CD4-positive, CD25-positive, alpha-beta regulatory T cell (primary cell): ENCODE data around the gene CDON. TPM values are rescaled to one million over a fixed set of nuclear protein-coding genes. Genes with fewer than 3 reads are reported as not detected.
A peak's percentile ranks its signal among the peaks of the same experiment; 100 is the strongest.
"Not testable (repeated sequence)": the region's sequence is repeated elsewhere in the genome, so short reads cannot be mapped to it uniquely, and the experiment has no call there.

Experiments
- ATAC-seq, 2 donors: fragments of 150-1000 bp; cut with Tn5 transposase; one replicate each; pipeline ENCODE4 v1.10.0; 2021; ENCODE audit warnings: low read depth in 2 of 2, moderate number of reproducible peaks in 2 of 2, moderate library complexity in 1 of 2
- DNase-seq, 3 donors: peaks; one replicate each; pipeline versions ENCODE4 v3.0.0 to v3.0.0-alpha.2; 2012 to 2022; ENCODE audit warnings: mixed read lengths in 1 of 3
- H3K27ac ChIP-seq: one replicate; pipeline ENCODE4 v1.7.0; 2013; ENCODE audit warnings: mild to moderate bottlenecking, low read length; ENCODE audit not compliant: insufficient read depth, poor library complexity, severe bottlenecking
- H3K27me3 ChIP-seq: one replicate; pipeline ENCODE4 v1.7.0; 2013; ENCODE audit warnings: low read length; ENCODE audit not compliant: control insufficient read depth, insufficient read depth
- H3K36me3 ChIP-seq: one replicate; pipeline ENCODE4 v1.7.0; 2013; ENCODE audit warnings: mild to moderate bottlenecking, low read length, moderate library complexity; ENCODE audit not compliant: control insufficient read depth, insufficient read depth
- H3K4me1 ChIP-seq: 2 replicates; pipeline ENCODE4 v1.7.0; 2013; ENCODE audit warnings: mild to moderate bottlenecking, low read length; ENCODE audit not compliant: insufficient read depth, control insufficient read depth, poor library complexity, severe bottlenecking
- H3K4me3 ChIP-seq: one replicate; pipeline ENCODE4 v1.7.0; 2013; ENCODE audit warnings: low read depth, mild to moderate bottlenecking, low read length, moderate library complexity
- H3K9me3 ChIP-seq, 2 experiments: 1 replicate in 1 of 2; 2 replicates in 1 of 2; pipeline ENCODE4 v1.7.0; 2013; ENCODE audit warnings: low read length in 2 of 2, mild to moderate bottlenecking in 1 of 2, moderate library complexity in 1 of 2; ENCODE audit not compliant: control insufficient read depth in 2 of 2
- H3K27ac Mint-ChIP-seq, 3 donors: one replicate each; pipeline ENCODE4 v1.8.0; 2020 to 2022; ENCODE audit warnings: mild to moderate bottlenecking in 3 of 3, mixed read lengths in 3 of 3, moderate library complexity in 2 of 3
- H3K27me3 Mint-ChIP-seq: one replicate; pipeline ENCODE4 v1.8.0; 2022; ENCODE audit warnings: mild to moderate bottlenecking, mixed read lengths
- H3K36me3 Mint-ChIP-seq: one replicate; pipeline ENCODE4 v1.8.0; 2020; ENCODE audit warnings: mixed read lengths
- H3K4me1 Mint-ChIP-seq, 4 donors: one replicate each; pipeline ENCODE4 v1.8.0; 2020 to 2022; ENCODE audit warnings: mixed read lengths in 4 of 4, mild to moderate bottlenecking in 1 of 4
- H3K4me3 Mint-ChIP-seq, 4 donors: one replicate each; pipeline ENCODE4 v1.8.0; 2020 to 2022; ENCODE audit warnings: mild to moderate bottlenecking in 4 of 4, mixed read lengths in 4 of 4, moderate library complexity in 3 of 4
- H3K9me3 Mint-ChIP-seq, 7 donors: one replicate each; pipeline ENCODE4 v1.8.0; 2020 to 2022; ENCODE audit warnings: mixed read lengths in 7 of 7, mild to moderate bottlenecking in 3 of 7, moderate library complexity in 2 of 7
- polyA plus RNA-seq, 4 donors: library from polyadenylated mRNA; unstranded; fragments of 300-500 nt; fragmentation: Illumina TruSeq; gene quantifications; one replicate each; pipeline ENCODE4 v1.2.3, GENCODE V29; 2021
- total RNA-seq: library from RNA; stranded (reverse); gene quantifications from one replicate; pipeline ENCODE4 v1.2.3, GENCODE V29; 2022

CDON gene
- total and polyA plus RNA-seq, 5 donors from 2014 or later, result 0.10 to 2.1 (median 0.87) TPM; not detected in 1

DNA sequence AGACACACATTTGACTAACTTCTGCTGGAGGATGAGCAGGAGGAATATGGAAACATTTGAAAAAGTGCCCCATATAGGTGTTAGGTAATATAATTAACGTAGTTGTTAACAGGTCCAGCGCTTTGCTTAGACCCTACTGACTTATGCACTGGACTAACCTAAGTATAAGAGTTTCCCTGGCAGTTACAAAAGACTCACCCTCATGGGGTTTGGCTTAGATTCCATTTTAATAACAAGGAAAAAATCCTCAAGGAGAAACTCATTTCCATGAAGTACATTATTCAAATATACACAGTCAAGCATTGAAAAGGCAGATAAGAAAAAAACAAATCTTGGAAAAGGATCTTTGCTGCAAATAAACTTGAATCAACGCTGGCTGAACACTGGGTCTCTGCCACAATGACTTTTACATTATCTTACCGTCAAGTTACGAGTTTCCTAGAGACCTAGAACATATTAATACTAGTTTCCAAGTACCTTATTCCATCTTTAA, 27.7 kb downstream of the CDON start:
- no peak for ATAC-seq
- Mint-ChIP-seq H3K36me3 (no peaks in the 10 kb centered on the region), H3K4me3 (no peak overlapping the region)

DNA sequence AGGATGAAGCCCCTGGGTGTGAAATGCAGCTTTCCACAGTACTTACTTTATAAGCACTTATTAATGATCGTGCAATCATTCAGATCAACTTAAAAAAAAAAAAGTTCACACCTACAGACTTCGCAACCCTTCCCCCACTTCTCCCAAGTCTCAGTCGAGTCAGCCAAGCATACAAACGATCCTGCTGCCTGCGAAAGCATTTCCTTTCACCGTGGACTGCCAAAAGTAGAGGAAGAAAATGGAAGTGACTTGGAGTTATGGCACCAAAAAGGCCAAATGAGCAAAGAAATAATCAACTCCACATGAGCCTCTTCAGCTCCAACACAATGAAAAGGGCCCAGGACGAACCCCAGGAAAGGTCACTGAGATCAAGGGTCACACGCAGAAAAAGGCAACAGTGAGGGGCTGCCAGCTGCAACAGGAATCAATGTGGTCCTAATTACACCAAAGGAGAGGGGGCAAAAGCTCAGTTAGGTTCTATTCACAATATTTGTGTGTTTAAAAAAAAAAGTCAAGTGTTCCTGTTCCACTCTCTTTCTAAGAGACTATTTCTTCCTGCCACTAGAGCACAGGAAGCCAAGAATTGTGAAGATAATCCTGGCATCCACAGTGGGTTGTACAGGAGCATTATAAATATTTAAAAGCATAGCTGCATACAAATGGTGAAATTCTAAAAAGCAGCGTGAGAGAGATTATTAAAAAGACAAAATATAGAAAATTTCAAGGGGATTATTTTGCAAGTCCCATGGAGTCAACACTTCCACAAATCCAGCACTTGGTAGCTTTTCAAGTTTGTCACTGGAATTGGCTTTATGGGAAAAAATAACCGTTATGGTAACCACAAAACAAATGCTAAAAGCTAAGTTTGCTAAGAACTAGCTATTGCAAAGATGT, 28.4 kb downstream of the CDON start:
- H3K27me3 Mint-ChIP-seq, result peaks cover 17% of the 10 kb centered on the region
- no peaks in the 10 kb centered on the region for H3K4me1 ChIP-seq
- ATAC-seq, result no peak
- no peak overlapping the region for H3K27ac ChIP-seq
- H3K4me3 ChIP-seq, result no peak overlapping the region
- H3K4me1 Mint-ChIP-seq, result no peaks in the 10 kb centered on the region
- H3K27ac Mint-ChIP-seq, result peak overlapping the region in 1 of 3 donors; percentile 76
- no peaks in the 10 kb centered on the region for H3K36me3 ChIP-seq
- peaks cover 0 to 2% (median 0%) of the 10 kb centered on the region in 7 donors for H3K9me3 Mint-ChIP-seq
- H3K4me3 Mint-ChIP-seq, result no peak overlapping the region
- DNase-seq, result no peak
- H3K9me3 ChIP-seq, result no peaks in the 10 kb centered on the region
- no peaks in the 10 kb centered on the region for H3K36me3 Mint-ChIP-seq
- no peaks in the 10 kb centered on the region for H3K27me3 ChIP-seq

More for the DNA sequence above, 27.7 kb downstream of the CDON start:
- no peak for DNase-seq
- no peaks in the 10 kb centered on the region for H3K4me1 Mint-ChIP-seq
- H3K27ac ChIP-seq, result no peak overlapping the region
- H3K27me3 ChIP-seq, result no peaks in the 10 kb centered on the region
- no peaks in the 10 kb centered on the region for H3K36me3 ChIP-seq
- no peaks in the 10 kb centered on the region for H3K9me3 ChIP-seq
- peaks cover 0 to 2% (median 0%) of the 10 kb centered on the region in 7 donors for H3K9me3 Mint-ChIP-seq
- peaks cover 11% of the 10 kb centered on the region for H3K27me3 Mint-ChIP-seq
- H3K4me1 ChIP-seq, result no peaks in the 10 kb centered on the region
- H3K27ac Mint-ChIP-seq, result no peak overlapping the region
- H3K4me3 ChIP-seq, result no peak overlapping the region

DNA sequence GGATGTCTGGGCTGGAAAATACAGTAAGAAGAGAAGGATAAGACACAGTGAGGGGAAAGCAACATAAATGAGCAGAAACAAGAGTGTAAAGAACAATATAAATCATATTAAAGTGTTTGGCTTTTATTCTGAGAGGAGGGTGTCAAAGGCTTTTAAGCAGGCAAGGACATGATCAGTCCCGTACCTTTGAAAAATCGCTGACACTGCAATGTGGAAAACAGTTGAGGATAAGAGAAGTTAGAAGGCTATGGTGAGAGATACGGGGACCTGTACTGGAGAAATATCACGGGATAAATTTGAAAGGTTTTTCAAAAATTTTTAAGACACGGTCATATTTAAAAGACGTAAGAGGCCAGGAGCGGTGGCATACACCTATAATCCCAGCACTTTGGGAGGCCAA, 30.3 kb downstream of the CDON start:
- DNase-seq (no peak), ATAC-seq (no peak)
- H3K9me3 ChIP-seq, result no peaks in the 10 kb centered on the region
- Mint-ChIP-seq H3K27ac (no peak overlapping the region), H3K4me1 (no peaks in the 10 kb centered on the region), H3K4me3 (no peak overlapping the region), H3K9me3 (peaks cover 0 to 2% (median 0%) of the 10 kb centered on the region in 7 donors), H3K27me3 (peaks cover 17% of the 10 kb centered on the region), H3K36me3 (no peaks in the 10 kb centered on the region)
- H3K4me3 ChIP-seq, result no peak overlapping the region
- no peaks in the 10 kb centered on the region for H3K36me3 ChIP-seq
- H3K27ac ChIP-seq, result no peak overlapping the region
- peaks cover 2% of the 10 kb centered on the region for H3K27me3 ChIP-seq
- H3K4me1 ChIP-seq, result no peaks in the 10 kb centered on the region

DNA sequence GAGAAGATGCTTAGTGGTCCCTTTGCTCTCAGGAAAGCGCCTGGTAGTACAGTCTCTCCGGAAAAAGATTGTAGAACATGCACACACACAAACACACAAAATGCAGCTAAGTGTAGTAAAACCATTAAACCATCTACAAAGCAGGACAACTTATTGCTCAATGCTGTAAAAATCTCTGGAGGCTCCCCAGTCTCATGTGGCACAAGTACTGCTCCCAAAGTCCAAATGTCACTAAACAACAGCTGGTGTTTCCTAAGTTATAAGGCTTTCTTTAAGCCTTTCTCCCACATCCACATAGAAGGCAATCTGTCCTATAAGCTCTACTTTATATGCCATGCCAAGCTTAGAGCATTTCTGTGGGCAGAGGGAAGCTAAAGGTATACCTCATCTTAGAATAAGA, 32.9 kb downstream of the CDON start:
- Histone ChIP-seq H3K36me3 (no peaks in the 10 kb centered on the region), H3K4me3 (no peak overlapping the region), H3K27ac (no peak overlapping the region), H3K4me1 (no peaks in the 10 kb centered on the region), H3K9me3 (no peaks in the 10 kb centered on the region), H3K27me3 (peaks cover 4% of the 10 kb centered on the region)
- no peaks in the 10 kb centered on the region for H3K36me3 Mint-ChIP-seq
- DNase-seq (no peak), ATAC-seq (no peak)
- peaks cover 0 to 4% (median 0%) of the 10 kb centered on the region in 4 donors for H3K4me1 Mint-ChIP-seq
- H3K27me3 Mint-ChIP-seq, result peaks cover 24% of the 10 kb centered on the region
- H3K27ac Mint-ChIP-seq, result no peak overlapping the region
- H3K9me3 Mint-ChIP-seq, result peaks cover 0 to 2% (median 0%) of the 10 kb centered on the region in 7 donors
- H3K4me3 Mint-ChIP-seq, result no peak overlapping the region

DNA sequence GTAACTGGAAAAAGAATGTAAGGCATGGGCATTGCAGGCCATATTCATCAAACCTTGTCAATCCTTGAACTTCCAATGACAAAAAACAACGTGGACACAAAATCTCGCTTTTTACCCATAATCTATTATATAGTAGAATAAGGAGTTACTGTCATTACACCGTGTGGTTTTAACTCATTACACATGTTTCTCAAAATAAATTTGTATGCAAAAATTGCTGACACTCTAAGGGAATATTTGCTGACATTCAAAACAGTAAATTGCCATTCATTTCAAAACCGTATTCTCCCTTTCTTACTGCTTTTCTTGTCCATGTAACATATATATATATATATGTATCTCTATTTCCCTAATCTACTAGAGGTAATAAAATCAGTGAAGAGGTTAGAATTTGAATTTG, 33.4 kb downstream of the CDON start:
- peaks cover 0 to 2% (median 0%) of the 10 kb centered on the region in 7 donors for H3K9me3 Mint-ChIP-seq

DNA sequence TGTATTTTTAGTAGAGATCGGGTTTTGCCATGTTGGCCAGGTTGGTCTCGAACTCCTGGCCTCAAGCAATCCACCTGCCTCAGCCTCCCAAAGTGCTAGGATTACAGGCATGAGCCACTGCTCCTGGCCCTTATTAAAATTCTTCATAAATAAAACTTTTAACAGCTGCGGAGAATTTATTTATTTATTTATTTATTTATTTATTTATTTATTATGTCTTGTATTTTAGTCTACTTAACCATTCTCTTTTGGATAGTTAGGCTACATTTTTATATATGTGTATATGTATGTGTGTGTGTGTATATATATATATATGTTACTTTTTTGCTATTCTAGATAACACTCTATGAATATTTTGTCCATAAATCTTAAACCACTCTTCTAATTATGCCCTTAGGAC, 34.1 kb downstream of the CDON start:
- DNase-seq, ATAC-seq, H3K9me3 Mint-ChIP-seq, H3K27ac Mint-ChIP-seq, H3K27me3 ChIP-seq, H3K9me3 ChIP-seq, H3K4me1 ChIP-seq, H3K27ac ChIP-seq, H3K4me1 Mint-ChIP-seq, H3K36me3 Mint-ChIP-seq, H3K4me3 Mint-ChIP-seq, H3K4me3 ChIP-seq, H3K36me3 ChIP-seq: not testable (repeated sequence)
- H3K27me3 Mint-ChIP-seq, result peaks cover 24% of the 10 kb centered on the region

More for the DNA sequence above, 33.4 kb downstream of the CDON start:
- Mint-ChIP-seq H3K4me1 (peaks cover 0 to 4% (median 0%) of the 10 kb centered on the region in 4 donors), H3K4me3 (no peak overlapping the region), H3K27me3 (peaks cover 24% of the 10 kb centered on the region), H3K27ac (no peak overlapping the region), H3K36me3 (no peaks in the 10 kb centered on the region)
- H3K4me3 ChIP-seq, result no peak overlapping the region
- H3K27ac ChIP-seq, result no peak overlapping the region
- DNase-seq (no peak), ATAC-seq (no peak)
- peaks cover 6% of the 10 kb centered on the region for H3K27me3 ChIP-seq
- no peaks in the 10 kb centered on the region for H3K36me3 ChIP-seq
- no peaks in the 10 kb centered on the region for H3K4me1 ChIP-seq
- H3K9me3 ChIP-seq, result no peaks in the 10 kb centered on the region

DNA sequence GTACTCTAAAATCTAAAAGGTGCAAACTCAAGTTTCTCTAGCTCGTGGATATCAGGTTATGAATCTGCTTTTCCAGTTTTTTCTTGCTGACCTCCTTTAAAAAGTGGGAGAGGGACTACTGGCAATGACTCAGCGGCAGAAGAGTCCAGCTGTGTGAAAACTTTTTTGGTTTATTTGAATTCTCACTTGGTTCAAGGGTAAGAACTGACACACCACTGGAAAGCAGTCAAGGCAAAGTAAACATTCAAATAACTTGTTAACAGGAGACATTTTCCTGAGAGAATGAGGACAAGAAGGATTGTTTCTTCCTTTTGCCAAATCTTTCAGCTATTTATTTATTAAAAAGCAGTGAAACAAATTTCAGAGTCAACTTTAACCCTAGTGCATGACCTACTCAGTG, 36.1 kb downstream of the CDON start:
- Histone ChIP-seq H3K9me3 (no peaks in the 10 kb centered on the region), H3K4me3 (no peak overlapping the region), H3K4me1 (no peaks in the 10 kb centered on the region), H3K36me3 (no peaks in the 10 kb centered on the region), H3K27ac (no peak overlapping the region), H3K27me3 (peaks cover 6% of the 10 kb centered on the region)
- H3K27me3 Mint-ChIP-seq, result peaks cover 18% of the 10 kb centered on the region
- H3K4me1 Mint-ChIP-seq, result peaks cover 0 to 4% (median 0%) of the 10 kb centered on the region in 4 donors
- DNase-seq (no peak), ATAC-seq (no peak)
- no peaks in the 10 kb centered on the region for H3K9me3 Mint-ChIP-seq
- no peak overlapping the region for H3K4me3 Mint-ChIP-seq
- no peak overlapping the region for H3K27ac Mint-ChIP-seq
- H3K36me3 Mint-ChIP-seq, result no peaks in the 10 kb centered on the region

DNA sequence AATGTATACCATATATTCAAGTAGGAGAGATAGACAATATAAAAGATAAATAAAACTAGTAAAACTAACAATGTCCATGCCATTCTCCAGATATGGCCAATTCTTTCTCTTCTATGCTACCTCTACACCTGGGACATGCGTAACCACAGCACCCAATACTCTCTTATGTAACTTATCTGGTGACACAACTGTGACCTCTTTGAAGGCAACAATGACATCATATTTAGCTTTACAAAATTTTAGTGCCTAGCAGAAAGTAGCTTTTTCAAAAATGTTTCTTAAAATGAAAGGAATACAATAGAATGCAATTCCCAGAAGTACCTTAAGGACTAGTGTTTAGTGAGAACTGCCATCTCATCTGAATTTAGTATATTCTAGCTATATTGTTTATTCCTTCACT, 36.8 kb downstream of the CDON start:
- H3K9me3 Mint-ChIP-seq, result no peaks in the 10 kb centered on the region
- DNase-seq, result no peak
- no peak for ATAC-seq
- peaks cover 0 to 4% (median 0%) of the 10 kb centered on the region in 4 donors for H3K4me1 Mint-ChIP-seq
- no peak overlapping the region for H3K4me3 Mint-ChIP-seq
- H3K27ac Mint-ChIP-seq, result no peak overlapping the region
- Histone ChIP-seq H3K36me3 (no peaks in the 10 kb centered on the region), H3K4me1 (no peaks in the 10 kb centered on the region), H3K27ac (no peak overlapping the region), H3K27me3 (peaks cover 6% of the 10 kb centered on the region), H3K9me3 (no peaks in the 10 kb centered on the region), H3K4me3 (no peak overlapping the region)
- H3K36me3 Mint-ChIP-seq, result no peaks in the 10 kb centered on the region
- H3K27me3 Mint-ChIP-seq, result peaks cover 16% of the 10 kb centered on the region
